Colonic mucosa (tissue), 4 donors: ENCODE data around the gene KIAA0825. TPM values are rescaled to one million over a fixed set of nuclear protein-coding genes. Genes with fewer than 3 reads are reported as not detected.
"Not testable (repeated sequence)": the region's sequence is repeated elsewhere in the genome, so short reads cannot be mapped to it uniquely, and the experiment has no call there.

Source experiments
- DNase-seq: peaks from one replicate; pipeline ENCODE4 v3.0.0-alpha.2; 2020
- H3K27ac ChIP-seq: fragments of 200-600 bp; one replicate; pipeline ENCODE4 v1.8.0; 2021
- H3K27me3 ChIP-seq: fragments of 200-600 bp; one replicate; pipeline ENCODE4 v1.8.0; 2021
- H3K36me3 ChIP-seq: fragments of 200-600 bp; one replicate; pipeline ENCODE4 v1.8.0; 2021
- H3K4me1 ChIP-seq: fragments of 200-600 bp; one replicate; pipeline ENCODE4 v1.8.0; 2021; ENCODE audit warnings: mild to moderate bottlenecking
- H3K4me3 ChIP-seq: fragments of 200-600 bp; one replicate; pipeline ENCODE4 v1.8.0; 2021
- H3K9ac ChIP-seq, 2 donors: one replicate each; pipeline ENCODE4 v1.7.0; 2013; ENCODE audit warnings: control low read depth in 2 of 2, low read depth in 2 of 2, low read length in 2 of 2
- H3K9me3 ChIP-seq: fragments of 200-600 bp; one replicate; pipeline ENCODE4 v1.8.0; 2021
- intact Hi-C: fragments of 100-400 bp; cut with DNase I; formaldehyde crosslinking; loops from one replicate; pipeline ENCODE4 v1.14.1; 2022
- total RNA-seq, 2 donors: library from RNA; stranded (reverse); fragmentation: NEBNext Ultra II Directional in 1 of 2; extraction: Animal tissue kit (Norgen Biotek cat#: 25700) in 1 of 2; gene quantifications; one replicate each; pipeline ENCODE4 v1.2.1, GENCODE V29; 2021
- TF ChIP-seq, protein P1 (sequence below): fragments of 200-600 bp; IDR thresholded peaks from one replicate; pipeline ENCODE4 v1.8.0; 2022; ENCODE audit warnings: antibody characterized with exemption, mild to moderate bottlenecking
- donor health status: healthy.
- donor health status: DM: no; HTN: no; CAD: no.
- donor health status: DM: no; HTN: no; CAD: no.

KIAA0825 gene
- total RNA-seq, 2 donors from 2014 or later = 1.1 to 1.5 TPM

DNA sequence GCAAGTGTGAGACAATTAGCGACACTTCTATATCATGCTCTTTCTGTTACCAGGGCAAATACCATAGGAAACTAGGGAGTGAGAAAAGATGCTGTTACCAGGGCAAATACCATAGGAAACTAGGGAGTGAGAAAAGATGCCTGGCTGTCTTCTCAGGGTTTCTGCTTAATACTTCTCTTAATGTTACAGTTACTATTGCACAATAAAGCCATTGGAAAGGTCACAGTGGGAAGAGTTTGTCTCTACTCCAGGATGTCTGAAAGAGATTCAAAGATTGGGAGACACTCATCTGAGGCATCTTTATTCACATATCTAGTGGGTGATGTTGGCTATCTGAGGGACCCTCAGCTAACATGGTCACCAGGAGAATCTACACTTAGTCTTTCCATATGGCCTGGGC, 445.3 kb downstream of the KIAA0825 start:
- TF ChIP-seq, protein P1, sequence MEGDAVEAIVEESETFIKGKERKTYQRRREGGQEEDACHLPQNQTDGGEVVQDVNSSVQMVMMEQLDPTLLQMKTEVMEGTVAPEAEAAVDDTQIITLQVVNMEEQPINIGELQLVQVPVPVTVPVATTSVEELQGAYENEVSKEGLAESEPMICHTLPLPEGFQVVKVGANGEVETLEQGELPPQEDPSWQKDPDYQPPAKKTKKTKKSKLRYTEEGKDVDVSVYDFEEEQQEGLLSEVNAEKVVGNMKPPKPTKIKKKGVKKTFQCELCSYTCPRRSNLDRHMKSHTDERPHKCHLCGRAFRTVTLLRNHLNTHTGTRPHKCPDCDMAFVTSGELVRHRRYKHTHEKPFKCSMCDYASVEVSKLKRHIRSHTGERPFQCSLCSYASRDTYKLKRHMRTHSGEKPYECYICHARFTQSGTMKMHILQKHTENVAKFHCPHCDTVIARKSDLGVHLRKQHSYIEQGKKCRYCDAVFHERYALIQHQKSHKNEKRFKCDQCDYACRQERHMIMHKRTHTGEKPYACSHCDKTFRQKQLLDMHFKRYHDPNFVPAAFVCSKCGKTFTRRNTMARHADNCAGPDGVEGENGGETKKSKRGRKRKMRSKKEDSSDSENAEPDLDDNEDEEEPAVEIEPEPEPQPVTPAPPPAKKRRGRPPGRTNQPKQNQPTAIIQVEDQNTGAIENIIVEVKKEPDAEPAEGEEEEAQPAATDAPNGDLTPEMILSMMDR = no peak
- Histone ChIP-seq H3K27ac (no peak overlapping the region), H3K36me3 (no peaks in the 10 kb centered on the region), H3K4me1 (no peaks in the 10 kb centered on the region), H3K9ac (no peak overlapping the region), H3K4me3 (no peak overlapping the region), H3K9me3 (no peaks in the 10 kb centered on the region), H3K27me3 (no peaks in the 10 kb centered on the region)
- no peak for DNase-seq
- intact Hi-C loops = no loop called here

DNA sequence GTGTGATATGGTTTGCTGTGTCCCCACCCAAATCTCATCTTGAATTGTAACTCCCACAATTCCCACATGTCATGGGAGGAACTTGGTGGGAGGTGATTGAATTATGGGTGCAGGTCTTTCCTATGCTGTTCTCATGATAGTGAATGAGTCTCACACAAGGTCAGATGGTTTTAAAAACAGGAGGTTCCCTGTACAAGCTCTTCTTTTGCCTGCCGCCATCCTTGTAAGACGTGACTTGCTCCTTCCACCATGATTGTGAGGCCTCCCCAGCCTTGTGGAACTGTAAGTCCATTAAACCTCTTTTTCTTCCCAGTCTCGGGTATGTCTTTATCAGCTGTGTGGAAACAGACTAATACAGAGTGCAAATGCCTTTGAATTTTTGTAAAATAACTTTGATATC, 447.3 kb downstream of the KIAA0825 start:
- DNase-seq, H3K27me3 ChIP-seq, H3K36me3 ChIP-seq, H3K4me3 ChIP-seq, H3K27ac ChIP-seq, H3K9ac ChIP-seq, H3K9me3 ChIP-seq, intact Hi-C loops, H3K4me1 ChIP-seq: not testable (repeated sequence)

DNA sequence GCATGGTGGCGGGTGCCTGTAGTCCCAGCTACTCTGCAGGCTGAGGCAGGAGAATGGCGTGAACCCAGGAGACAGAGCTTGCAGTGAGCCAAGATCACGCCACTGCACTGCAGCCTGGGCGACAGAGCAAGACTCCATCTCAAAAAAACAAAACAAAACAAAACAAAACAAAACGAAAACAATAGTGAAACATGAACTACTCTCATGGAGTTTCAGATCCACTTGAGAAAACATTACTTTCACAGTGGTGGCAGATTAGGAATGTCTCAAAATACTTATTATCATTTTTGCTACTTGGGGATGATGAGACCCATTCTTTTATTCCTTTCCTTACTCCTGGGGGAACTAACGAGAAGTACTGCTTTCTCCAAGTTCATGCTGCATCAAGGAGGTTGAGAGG, 448.2 kb downstream of the KIAA0825 start:
- H3K36me3 ChIP-seq, H3K4me1 ChIP-seq, H3K27ac ChIP-seq, DNase-seq, H3K9ac ChIP-seq, intact Hi-C loops, H3K27me3 ChIP-seq, H3K4me3 ChIP-seq, H3K9me3 ChIP-seq: not testable (repeated sequence)

DNA sequence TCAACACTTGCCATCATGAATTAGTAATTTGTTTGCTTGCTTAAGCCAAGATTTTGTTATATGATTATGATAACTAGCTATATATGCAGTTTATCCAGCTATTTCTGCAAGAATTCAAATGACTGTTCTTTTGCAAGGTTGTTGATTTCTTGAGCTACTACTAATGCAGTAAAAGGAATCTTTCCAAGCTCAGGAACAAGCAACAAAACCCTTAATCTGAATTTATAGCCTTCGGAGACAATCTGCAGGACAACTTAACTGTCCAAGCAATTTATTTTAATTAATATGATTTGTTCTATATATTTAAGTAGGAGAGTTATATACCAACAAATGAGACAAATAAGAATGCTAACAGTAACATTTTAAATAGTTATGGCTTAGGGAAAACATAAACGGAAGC, 450.3 kb downstream of the KIAA0825 start:
- TF ChIP-seq, protein P1 = no peak
- Histone ChIP-seq H3K27ac (no peak overlapping the region), H3K4me3 (no peak overlapping the region), H3K36me3 (no peaks in the 10 kb centered on the region), H3K4me1 (no peaks in the 10 kb centered on the region), H3K27me3 (no peaks in the 10 kb centered on the region), H3K9ac (no peak overlapping the region), H3K9me3 (no peaks in the 10 kb centered on the region)
- no peak for DNase-seq
- intact Hi-C loops = no loop called here

DNA sequence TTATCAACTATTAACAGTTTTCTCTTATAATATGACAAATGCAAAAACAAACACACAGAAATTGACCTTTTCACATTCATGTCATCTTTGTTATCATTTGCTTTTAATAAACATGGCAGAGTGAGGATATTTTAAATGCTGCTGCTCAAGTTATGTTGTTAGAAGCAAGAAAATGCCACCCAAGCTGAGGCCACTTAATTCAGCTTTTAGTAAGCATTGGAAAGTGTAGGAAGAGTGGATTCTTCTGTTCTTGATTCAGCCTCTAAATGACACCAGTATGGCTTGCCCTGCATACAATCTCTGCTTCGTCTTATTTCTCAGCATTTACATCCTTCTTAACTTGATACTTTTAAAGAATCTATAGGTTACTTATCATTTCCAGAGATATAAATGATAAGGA, 456.6 kb downstream of the KIAA0825 start:
- H3K9ac ChIP-seq = no peak overlapping the region
- TF ChIP-seq, protein P1 = no peak
- intact Hi-C loops = no loop called here

DNA sequence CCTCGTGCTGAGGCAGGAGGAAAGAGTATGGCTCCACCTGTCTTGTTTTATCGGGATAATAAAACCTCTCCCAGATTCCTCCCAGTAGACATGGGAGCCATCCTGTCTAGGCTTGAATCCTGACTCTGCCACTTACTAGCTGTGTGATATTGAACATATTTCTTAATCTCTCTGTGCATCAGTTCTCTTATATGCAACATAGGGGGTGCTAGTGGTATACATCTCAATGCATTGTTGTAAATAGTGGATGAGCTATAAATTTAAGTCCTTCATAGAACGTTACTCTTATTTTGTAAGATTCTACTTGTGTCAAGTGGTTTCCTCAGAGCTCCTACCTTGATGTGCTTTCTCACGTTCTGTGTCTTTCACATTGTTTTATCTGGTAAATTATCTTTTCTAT, 459.3 kb downstream of the KIAA0825 start:
- no peak overlapping the region for H3K9ac ChIP-seq
- no peak overlapping the region for H3K27ac ChIP-seq
- H3K4me1 ChIP-seq = no peaks in the 10 kb centered on the region
- no peaks in the 10 kb centered on the region for H3K27me3 ChIP-seq
- no peak for DNase-seq
- no peaks in the 10 kb centered on the region for H3K36me3 ChIP-seq
- TF ChIP-seq, protein P1 = no peak
- intact Hi-C loops = no loop called here
- H3K9me3 ChIP-seq = no peaks in the 10 kb centered on the region
- H3K4me3 ChIP-seq = no peak overlapping the region

More for the DNA sequence above, 456.6 kb downstream of the KIAA0825 start:
- H3K36me3 ChIP-seq = no peaks in the 10 kb centered on the region
- no peak overlapping the region for H3K4me3 ChIP-seq
- H3K9me3 ChIP-seq = no peaks in the 10 kb centered on the region
- no peak for DNase-seq
- no peaks in the 10 kb centered on the region for H3K27me3 ChIP-seq
- H3K27ac ChIP-seq = no peak overlapping the region
- H3K4me1 ChIP-seq = no peaks in the 10 kb centered on the region
